Occipital lobe (tissue), 2 donors: ENCODE results near the gene SCARB1. TPM values are rescaled to one million over a fixed set of nuclear protein-coding genes. Genes with fewer than 3 reads are reported as not detected.
A peak's percentile ranks its signal among the peaks of the same experiment; 100 is the strongest.

ENCODE experiments used
- DNase-seq: peaks from one replicate; lab custom pipeline; 2025; lab: John Stamatoyannopoulos, UW
- total RNA-seq: library from RNA; depleted of rRNA; stranded (reverse); fragments of >200 nt; gene quantifications from one replicate; pipeline ENCODE4 v1.2.3, GENCODE V29; 2014

Gene SCARB1
- total RNA-seq, 1 donor from 2014 or later = 8.9 TPM

DNA sequence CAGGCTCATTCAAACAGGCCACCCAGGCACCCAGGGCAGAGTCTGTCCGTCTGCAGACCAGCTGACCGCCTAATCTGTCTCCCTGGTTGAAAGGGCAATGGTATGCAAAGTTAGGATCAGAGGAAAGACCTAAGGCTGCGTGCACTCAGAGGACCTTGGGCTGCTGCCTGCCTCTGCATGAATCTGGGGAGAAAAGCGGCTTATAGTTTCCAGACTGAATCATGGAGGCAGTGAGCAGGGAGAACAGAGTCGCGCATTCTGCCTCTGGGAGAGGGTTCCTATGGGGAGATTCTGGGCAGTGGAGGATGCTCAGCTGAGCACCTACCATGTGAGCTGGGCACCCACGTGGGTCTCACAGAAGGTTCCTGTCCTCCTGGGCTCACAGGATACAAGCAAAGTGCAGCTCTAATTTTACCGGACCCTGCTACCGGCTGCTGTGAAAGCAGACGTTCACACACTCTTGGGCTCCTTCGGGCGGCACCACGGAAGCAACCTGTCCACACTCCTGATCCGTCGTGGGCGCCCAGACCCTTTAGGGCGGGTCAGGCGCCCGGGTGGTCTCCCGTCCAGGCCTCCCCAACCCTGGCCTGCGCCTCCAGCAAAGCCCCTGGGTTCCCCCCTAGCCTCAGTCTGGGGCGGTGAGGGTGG lies 772 bp downstream of the SCARB1 start:
- peak; percentile 58 for DNase-seq

DNA sequence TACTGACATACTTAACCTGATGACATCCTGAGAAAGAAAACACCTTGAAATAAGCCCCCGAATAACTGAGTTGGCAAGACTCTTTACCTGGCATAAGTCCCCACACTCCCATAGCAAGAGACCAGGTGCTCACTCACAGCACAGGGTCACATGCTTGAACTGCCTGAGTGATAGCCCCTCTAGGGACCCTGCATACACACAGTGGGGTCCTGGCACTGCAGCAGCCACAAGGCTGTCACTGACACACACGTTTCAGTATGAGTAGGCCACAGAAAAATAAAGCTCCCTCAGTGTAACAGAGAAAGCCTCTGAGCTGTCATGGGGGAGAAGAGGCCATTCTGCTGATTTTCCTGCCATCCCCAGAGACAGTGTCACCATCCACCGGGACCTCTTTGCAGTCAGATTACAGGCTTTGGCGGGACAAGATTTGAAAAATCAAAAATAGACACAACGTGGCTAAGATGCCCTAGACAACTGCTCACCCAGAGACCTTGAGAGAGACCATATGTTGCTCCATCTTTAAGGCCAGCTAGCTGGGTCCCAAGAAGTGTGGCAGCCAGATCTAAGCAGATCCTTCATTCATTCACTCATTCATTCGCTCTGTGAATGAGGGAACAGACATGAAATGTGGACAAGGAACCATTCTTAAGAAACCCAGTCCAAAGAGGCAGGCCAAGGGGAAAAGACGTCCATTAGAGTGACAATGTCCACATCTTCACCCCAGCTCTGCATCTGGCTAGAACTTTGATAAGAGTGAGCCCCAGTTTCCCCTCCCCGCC lies 1.6 kb downstream of the SCARB1 start:
- DNase-seq = no peak

DNA sequence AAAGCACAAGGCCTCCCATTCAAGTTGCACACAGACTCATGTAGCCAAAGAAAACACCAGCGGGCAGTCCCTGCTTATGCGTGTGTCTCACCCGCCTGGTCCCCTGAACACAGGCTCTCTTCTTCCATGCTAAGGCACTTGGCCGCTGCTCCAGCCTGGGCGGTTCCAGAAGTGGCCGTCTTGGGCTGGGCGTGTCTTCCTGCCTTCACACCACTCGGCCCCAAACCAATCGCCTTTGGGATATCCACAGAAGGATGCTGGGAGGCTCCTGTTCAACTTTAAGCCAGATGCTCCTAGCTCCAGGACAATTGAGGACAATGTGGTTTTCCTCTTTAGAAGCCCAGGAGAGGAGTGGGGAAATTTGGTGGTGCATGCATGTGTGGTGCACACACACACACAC lies 2.2 kb downstream of the SCARB1 start:
- peak; percentile 77 for DNase-seq

DNA sequence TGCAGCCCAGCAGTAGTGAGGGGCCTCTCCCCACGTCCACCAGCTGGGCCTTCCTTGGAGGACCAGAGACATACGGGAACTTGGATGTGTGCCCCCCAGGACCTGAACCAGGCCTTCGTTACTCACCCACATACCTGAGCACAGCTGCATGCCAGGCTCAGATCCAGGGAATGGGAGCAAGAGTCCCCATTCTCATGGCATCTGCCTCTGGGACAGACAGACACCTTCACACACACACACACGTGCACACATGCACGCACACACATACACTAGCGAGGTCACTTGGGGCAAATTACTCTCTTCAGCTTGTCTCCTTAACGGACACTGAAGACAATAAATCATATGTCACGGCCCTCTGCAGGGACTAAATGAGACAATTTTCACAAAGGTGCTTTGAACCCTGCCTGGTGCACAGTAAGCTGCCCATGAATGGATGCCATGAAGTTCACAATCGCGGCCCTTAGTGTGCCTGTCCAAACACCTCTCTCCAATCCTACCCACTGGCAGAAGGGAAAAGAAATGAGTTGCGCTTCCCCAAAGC lies 5.7 kb downstream of the SCARB1 start:
- no peak for DNase-seq

DNA sequence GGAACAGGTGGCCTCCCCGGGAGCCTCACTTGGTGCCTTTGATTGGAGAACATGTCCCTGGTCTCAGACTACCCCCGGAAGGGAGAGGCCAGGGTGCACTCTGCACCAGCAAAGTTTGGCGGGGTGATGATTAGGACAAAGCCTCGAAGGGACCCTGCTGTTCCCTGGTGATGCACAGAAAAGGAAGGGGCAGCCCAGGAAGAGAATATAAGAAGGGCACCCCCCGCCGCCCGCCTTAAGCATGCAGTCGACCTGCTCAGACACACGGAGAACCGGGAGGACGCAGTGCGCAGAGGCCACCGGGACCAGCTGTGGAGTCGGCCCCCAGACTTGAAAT lies 6.9 kb downstream of the SCARB1 start:
- no peak for DNase-seq

DNA sequence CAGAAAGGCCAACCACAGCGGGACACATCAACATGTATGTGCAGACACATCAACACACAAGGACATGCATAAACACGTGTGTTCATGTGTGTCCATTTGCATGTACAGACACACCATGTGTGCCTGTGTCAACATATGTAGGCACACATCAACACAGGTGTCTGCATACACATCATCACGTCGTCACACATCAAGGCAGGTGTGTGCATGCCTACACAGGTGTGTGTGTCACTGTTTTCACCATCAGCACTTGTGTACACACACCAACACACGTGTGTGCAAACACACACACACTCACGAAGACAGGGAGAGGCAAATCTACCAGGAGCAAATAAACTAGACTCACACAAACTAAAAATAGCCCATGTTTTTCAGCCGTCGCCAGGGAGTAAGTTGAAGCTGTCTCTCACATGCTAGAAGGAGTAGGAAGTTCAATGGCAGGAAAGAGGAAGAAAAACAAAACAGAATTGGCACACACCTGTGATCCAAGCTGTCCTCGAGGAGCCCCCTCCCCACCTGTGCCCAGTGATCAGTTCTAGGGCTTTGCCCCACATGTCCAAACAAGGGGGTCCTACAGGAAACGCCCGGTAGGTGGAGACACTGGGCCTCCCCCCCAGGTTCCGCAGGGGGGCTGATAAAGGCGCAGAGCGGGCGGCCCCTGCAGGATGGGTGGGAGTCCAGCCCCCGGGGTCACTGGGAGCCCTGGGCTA lies 7.4 kb downstream of the SCARB1 start:
- DNase-seq = no peak

DNA sequence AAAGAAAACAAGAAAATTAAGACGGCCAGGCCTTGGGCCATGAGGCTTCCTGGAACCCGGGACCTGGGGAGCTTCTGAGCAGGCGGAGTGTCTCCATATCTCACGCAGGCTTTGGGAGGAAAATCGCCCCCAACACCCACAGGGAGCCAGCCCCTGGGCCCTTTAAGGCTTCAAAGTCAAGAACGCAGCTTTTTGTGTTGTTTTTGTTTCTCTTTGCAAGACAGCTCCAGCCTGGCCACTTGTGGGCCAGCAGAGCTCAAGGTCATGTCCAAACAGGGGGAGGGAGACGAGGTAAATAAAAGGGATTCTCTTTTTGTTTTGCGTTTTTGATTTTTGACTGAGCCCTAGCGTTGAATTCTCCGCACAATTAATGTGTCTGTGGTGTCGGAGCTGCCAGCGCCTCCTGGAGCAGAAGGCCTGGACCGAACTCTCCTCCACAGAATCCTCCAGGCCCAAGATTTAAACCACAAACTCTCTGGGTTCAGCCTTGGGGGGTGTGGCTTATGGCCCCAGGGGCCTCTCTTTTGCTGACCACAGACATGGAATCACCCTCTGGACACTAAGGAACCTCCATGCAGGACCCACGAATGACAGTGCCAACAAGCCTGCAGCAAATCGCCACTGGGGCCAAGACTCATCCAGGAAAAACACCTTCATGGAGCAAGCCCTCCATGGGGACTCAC lies 8.2 kb downstream of the SCARB1 start:
- DNase-seq = no peak

DNA sequence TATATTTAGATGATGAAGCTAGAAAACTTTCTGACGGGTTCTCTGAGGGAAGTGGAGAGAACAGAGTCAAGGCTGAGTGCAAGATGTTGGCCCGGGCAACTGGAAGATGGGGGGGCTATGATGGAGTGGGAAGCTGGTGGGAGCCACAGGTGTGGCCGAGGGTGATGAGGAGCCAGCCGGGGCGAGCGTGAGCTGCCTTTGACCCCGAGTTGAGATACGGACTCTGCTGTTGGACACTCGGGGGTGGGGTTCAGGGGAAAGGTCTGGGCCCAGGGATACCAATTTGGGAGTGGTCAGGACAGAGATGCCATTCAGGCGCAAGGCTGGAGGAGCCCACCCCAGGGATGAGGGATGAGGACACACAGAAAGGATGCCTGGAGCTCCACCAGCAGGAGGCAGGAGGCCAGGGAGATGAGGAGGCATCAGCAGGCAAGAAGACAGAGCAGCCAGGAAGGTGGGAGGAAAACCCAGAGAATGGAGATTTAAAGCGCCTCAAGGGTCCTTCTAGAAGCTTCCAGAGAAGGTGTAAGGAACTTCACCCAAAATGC lies 9.0 kb downstream of the SCARB1 start:
- DNase-seq = no peak

DNA sequence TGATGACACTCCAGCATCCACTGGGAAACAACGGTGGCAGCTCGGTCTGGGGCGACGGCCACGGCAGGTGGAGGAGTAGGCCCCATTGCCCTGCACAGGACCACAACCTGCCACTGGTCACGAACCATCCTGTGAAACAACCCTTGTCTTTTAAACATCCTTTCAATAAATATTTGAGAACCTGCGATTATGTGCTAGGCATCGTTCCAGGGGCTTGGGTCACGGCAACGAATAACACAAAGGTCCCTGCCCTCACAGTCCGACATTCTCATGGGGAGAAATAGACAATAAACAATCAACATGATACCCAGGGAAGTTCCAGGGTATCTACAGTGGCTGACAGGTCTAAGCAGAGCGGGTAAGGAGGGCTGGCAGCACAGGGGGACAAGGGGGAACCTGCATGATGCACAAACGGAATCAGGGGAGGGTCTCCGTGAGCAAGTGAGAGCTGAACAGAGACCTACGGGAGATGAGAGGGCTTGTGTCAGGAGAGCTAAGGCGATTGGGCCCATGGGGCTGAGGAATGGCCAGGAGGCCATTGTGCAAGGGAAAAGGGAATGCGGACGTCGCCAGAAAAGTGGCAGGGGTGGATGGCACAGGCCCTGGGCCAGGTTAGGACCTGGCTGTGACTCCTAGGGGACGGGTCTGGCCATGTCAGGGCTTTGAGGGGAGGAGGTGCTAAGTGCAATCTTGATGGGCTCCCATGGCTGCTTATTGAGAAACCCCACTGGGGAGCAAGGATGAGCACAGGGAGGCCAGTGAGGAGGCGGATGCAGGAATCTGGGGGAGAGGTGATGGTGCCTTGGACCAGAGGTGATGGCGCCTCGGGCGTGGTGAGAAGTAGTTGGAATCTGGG lies 9.7 kb downstream of the SCARB1 start:
- no peak for DNase-seq

DNA sequence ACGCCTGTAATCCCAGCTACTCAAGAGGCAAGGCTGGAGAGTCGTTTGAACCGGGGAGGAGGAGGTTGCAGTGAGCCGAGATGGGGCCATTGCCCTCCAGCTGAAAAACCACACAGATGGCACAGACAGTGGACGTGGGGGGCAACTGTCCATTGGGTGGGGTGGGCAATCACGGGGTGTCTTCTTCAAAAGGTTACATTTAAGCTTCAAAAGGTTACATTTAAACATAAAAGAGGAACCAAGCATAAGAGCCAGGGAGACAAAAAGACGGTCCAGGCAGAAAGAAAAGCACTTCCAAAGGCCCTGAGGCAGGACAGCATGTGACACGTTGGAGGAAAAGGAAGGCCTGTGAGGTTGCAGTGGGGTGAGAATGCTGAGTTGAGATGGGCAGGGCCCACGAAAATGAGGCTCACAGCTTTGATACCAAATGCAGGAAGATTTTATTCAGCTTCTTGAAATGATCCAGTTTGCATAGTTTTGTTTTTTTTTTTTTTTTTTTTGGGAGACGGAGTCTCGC lies 10.7 kb downstream of the SCARB1 start:
- DNase-seq = no peak

DNA sequence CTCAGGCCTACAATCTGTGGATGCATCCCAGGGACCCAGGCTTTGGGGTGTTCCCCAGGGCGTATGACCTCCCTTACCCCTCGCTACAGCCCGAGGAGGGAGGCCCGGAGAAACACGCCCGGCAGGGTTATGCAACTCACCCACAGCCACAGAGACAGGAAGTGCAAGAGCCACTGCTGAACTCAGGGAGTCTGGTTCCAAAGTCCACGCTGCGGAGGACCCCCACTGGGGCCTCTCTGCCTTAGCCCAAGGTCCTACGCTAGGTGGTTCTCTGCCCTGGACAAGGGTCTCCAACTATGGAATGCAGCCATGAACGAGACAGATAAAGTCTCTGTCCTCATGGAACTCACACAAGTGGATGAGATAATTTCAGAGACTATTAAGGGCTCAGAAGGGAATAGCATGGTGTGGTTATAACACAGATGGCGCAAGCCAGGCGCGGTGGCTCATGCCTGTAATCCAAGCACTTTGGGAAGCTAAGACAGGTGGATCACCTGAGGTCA lies 11.3 kb downstream of the SCARB1 start:
- no peak for DNase-seq

DNA sequence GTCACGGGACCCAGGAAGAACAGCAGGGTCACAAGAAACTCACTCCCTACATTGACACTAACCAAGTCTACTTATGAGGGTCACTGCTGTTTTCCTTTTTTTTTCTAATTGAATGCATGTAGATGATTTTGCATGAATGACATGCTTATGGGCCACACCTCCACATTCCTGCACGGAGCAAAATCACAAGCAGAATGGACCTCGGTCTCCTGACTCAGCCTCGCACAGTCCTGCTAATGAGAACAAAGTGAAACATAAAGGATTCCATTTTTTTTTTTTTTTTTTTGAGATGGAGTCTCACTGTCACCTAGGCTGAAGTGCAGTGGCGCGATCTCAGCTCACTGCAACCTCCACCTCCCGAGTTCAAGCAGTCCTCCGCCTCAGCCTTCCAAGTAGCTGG lies 12.3 kb downstream of the SCARB1 start:
- no peak for DNase-seq

DNA sequence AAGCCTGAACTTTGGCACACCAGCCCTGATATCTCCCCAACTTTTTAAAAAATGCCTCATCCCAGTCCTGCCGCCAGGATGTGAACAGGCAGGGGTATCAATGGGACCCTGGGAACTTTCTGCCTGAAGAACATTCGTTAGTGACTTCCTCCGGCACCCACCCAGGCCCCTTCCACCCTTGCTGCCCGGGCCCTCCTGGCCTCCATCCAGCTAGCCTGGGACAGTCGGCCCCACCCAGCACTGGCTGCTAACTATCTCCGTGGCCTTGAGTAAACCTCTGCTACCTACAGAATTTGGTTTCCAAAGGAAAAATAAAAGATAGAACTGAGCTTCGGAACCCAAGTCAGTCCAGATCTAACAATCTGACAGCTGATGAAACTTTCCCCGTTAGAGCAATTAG lies 14.3 kb downstream of the SCARB1 start:
- DNase-seq = no peak

DNA sequence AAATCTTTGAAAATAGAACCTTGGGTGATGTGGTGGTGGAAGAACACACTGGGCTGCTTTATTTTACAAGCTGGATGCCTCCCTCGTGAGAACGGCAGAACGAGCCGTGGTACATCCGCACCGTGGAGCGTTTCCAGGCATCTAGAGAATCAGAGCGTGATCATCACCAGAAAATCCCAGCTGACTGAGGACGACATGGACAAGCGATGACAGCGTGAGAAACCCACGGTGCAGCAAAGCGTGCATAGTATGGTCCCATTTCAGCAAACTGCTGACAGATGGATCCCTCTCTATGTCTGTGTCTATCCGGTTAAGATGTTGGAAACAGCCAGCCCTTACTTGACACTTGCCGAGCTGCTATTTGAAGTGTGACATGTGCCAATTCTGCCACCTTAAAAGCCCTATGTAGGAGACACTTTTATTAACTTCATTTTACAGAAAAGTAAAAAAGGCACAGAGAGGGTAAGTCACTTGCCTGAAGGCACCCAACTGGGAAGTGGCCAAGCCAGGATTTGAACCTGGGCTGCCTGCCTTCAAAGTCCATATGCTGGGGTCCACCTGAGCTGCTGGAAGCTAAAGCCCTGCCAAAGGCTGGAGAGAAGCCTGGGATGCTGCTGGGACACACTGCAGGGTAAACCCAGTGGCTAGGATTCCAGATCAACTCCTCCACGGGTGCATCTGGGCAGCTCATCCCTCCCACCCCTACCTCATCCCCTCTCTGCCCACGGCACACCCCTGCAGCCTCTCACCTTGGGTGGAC lies 14.9 kb downstream of the SCARB1 start:
- peak; percentile 37 for DNase-seq

DNA sequence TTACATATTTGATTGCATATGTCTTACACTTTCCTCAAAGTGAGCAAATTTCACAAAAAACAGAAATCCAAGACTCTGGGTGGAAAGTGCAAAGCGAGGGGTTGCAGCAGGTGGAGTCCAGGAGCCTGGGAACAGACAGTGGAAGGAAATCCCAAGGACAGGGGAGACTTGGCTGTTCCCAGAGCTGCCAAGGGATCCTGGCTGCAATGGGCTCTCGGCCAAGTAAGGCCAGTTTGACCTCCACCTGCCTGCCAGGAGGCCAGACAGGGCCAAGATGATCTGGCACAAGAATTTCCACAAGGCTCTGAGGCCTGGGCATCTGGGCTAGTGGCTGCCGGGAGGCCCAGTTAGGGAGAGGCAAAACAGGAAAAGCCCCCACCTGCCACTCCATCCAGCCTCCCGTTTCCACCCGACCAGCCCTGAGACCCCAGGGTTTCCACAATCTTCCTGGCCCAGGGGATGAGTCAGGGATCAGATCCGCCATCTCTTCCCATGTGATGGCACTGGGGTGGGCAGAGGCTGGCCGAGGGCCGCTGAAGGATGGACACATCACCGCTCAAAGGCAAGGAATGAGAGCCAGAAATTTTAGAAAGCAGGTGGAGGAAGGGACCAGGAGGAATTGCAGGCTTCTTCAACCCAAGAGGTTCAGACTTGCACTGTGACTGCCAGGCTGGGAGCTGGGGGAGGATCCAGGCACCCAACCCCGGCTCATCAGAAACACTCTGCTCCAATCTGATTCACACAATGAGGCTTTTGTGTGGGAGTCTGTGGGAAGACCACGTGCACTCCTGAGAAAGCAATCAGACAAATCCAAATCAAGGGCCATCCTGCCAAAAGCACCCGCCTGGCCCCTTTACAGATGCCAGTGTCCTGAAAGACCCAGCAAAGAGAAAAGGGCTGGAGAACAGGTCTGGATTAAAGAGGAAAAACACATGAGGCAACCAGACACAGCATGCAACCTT lies 16.3 kb downstream of the SCARB1 start:
- peak; percentile 88 for DNase-seq

DNA sequence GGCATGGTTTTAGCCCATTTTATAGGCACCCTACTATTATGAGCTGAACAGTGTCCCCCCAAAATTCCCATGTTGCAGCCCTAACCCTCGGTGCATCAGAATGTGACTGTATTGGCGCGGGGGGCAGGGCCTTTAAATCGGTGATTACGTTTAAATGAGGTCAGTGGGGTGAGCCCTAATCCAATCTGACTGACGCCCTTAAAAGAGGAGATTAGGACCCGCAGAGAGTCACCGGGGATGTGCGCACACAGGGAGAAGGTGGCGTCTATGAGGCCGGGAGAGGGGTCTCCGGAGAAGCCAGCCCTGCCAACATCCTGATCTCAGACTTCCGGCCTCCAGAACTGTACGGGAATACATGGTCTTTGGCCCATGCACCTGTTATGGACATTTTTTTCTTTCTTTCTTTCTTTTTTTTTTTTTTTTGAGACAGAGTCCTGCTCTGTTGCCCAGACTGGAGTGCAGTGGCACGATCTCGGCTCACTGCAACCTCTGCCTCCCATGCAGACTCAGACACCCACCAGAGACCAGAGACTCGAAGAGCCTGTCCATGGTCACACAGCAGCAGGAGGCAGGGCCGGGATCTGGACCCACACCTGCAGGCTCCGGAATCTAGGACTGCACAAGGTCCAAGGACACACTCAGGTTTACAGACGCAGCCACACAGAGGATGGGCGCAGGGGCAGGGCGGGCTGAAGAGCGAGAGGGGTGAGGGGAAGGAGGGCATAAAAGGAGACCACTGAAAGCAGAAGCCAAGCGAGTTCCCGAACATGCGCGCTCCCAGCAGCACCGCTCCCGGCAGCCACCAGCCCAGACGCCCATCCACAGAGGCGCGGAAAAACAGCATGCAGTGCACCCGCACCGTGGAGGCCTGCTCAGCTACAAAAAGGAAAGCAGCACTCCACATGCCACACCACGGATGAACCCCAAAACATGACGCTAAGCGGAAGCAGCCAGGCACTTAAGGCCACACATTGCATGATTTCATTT lies 19.0 kb downstream of the SCARB1 start:
- no peak for DNase-seq
